GM19099 (cell line): Measurements from ENCODE around the gene TBC1D9B.

Experiments
- POLR2A ChIP-seq: IDR thresholded peaks from 3 replicates; pipeline ENCODE4 v1.6.1; 2011; ENCODE audit warnings: low read depth; ENCODE audit not compliant: insufficient read length; ENCODE audit errors: extremely low read depth

The TBC1D9B gene

GRCh38 chr5:179914032-179914755, 6.5 kb upstream of the TBC1D9B start:
- no peak for TF ChIP-seq POLR2A

- no peak for TF ChIP-seq POLR2A
Observed at GRCh38 chr5:179913461-179913860, 5.8 kb upstream of the TBC1D9B start.

GRCh38 chr5:179912951-179913350, 5.3 kb upstream of the TBC1D9B start:
- TF ChIP-seq POLR2A = no peak

- TF ChIP-seq POLR2A = no peak
Observed at GRCh38 chr5:179912386-179912785, 4.7 kb upstream of the TBC1D9B start.

- no peak for TF ChIP-seq POLR2A
Observed at GRCh38 chr5:179909224-179909623, 1.5 kb upstream of the TBC1D9B start.

- TF ChIP-seq POLR2A = no peak
Observed at GRCh38 chr5:179908528-179908927, 831 bp upstream of the TBC1D9B start.

GRCh38 chr5:179906795-179907555, 722 bp downstream of the TBC1D9B start:
- TF ChIP-seq POLR2A = no peak

GRCh38 chr5:179906294-179906794, 1.4 kb downstream of the TBC1D9B start:
- no peak for TF ChIP-seq POLR2A

GRCh38 chr5:179905161-179905560, 2.5 kb downstream of the TBC1D9B start:
- no peak for TF ChIP-seq POLR2A

- no peak for TF ChIP-seq POLR2A
Observed at GRCh38 chr5:179904463-179905160, 3.1 kb downstream of the TBC1D9B start.

- TF ChIP-seq POLR2A = no peak
Observed at GRCh38 chr5:179902763-179903158, 4.9 kb downstream of the TBC1D9B start.

GRCh38 chr5:179901915-179902762, 5.6 kb downstream of the TBC1D9B start:
- TF ChIP-seq POLR2A = no peak

GRCh38 chr5:179901462-179901861, 6.2 kb downstream of the TBC1D9B start:
- no peak for TF ChIP-seq POLR2A

GRCh38 chr5:179900711-179901110, 7.0 kb downstream of the TBC1D9B start:
- TF ChIP-seq POLR2A = no peak

- TF ChIP-seq POLR2A = no peak
Observed at GRCh38 chr5:179900206-179900605, 7.5 kb downstream of the TBC1D9B start.
